RWPE2 (cell line): ENCODE data around the gene KLC1.

Experiments
- ATAC-seq: fragments of 200-7000 bp; cut with Tn5 transposase; 3 replicates; pipeline ENCODE4 v1.9.1; 2021; ENCODE audit warnings: low read depth
- DNase-seq: peaks from one replicate; pipeline ENCODE4 v3.0.0-alpha.2; 2020; ENCODE audit warnings: low spot score
- H3K27ac ChIP-seq: fragments of 450-650 bp; 2 replicates; pipeline ENCODE4 v1.5.1; 2017; ENCODE audit warnings: mild to moderate bottlenecking; ENCODE audit not compliant: poor library complexity, severe bottlenecking
- H3K27me3 ChIP-seq: fragments of 250-450 bp; sonication (Bioruptor Pico); 2 replicates; pipeline ENCODE4 v1.5.1; 2021; ENCODE audit warnings: mild to moderate bottlenecking, moderate library complexity; ENCODE audit not compliant: insufficient read depth, poor library complexity, severe bottlenecking
- H3K36me3 ChIP-seq: fragments of 250-450 bp; sonication (Bioruptor Pico); 2 replicates; pipeline ENCODE4 v1.5.1; 2020; ENCODE audit warnings: low read depth, mild to moderate bottlenecking, moderate library complexity
- H3K4me1 ChIP-seq: fragments of 250-450 bp; sonication (Bioruptor Pico); 2 replicates; pipeline ENCODE4 v1.5.1; 2021; ENCODE audit warnings: mild to moderate bottlenecking, moderate library complexity; ENCODE audit not compliant: insufficient read depth, poor library complexity, severe bottlenecking
- H3K4me3 ChIP-seq: fragments of 250-450 bp; sonication (Bioruptor Pico); 2 replicates; pipeline ENCODE4 v1.5.1; 2021; ENCODE audit warnings: mild to moderate bottlenecking, moderate library complexity; ENCODE audit not compliant: severe bottlenecking
- H3K9me3 ChIP-seq: fragments of 250-450 bp; sonication (Bioruptor Pico); 2 replicates; pipeline ENCODE4 v1.5.1; 2021; ENCODE audit warnings: mild to moderate bottlenecking, moderate library complexity; ENCODE audit not compliant: severe bottlenecking
- CTCF ChIP-seq: fragments of 450-650 bp; IDR thresholded peaks from one replicate; pipeline ENCODE4 v1.5.1; 2017; ENCODE audit warnings: mild to moderate bottlenecking, moderate library complexity; ENCODE audit not compliant: poor library complexity, severe bottlenecking

KLC1 gene

GRCh38 chr14:103729496-103730448, 100.8 kb downstream of the KLC1 start:
- no peak overlapping the region for H3K27ac ChIP-seq
- no peaks in the 10 kb centered on the region for H3K27me3 ChIP-seq
- DNase-seq, result peak; percentile 69
- TF ChIP-seq CTCF, result no peak
- no peak overlapping the region for H3K4me3 ChIP-seq
- no peaks in the 10 kb centered on the region for H3K4me1 ChIP-seq
- H3K36me3 ChIP-seq, result peaks cover 82% of the 10 kb centered on the region
- no peaks in the 10 kb centered on the region for H3K9me3 ChIP-seq
- no peak; the same call in 2 of the 3 replicates for ATAC-seq

- no peak for ATAC-seq
- Histone ChIP-seq H3K27ac (no peak overlapping the region), H3K9me3 (no peaks in the 10 kb centered on the region), H3K4me1 (no peaks in the 10 kb centered on the region), H3K4me3 (no peak overlapping the region), H3K27me3 (no peaks in the 10 kb centered on the region), H3K36me3 (peaks cover 78% of the 10 kb centered on the region)
- TF ChIP-seq CTCF, result no peak
- DNase-seq, result no peak
These were observed 101.6 kb downstream of the KLC1 start for GRCh38 chr14:103730490-103731035.

- no peak for DNase-seq
- Histone ChIP-seq H3K27ac (no peak overlapping the region), H3K27me3 (no peaks in the 10 kb centered on the region), H3K4me1 (no peaks in the 10 kb centered on the region), H3K9me3 (no peaks in the 10 kb centered on the region), H3K4me3 (no peak overlapping the region), H3K36me3 (peaks cover 69% of the 10 kb centered on the region)
- ATAC-seq, result no peak
- no peak for TF ChIP-seq CTCF
These were observed 102.5 kb downstream of the KLC1 start for GRCh38 chr14:103731481-103731880.

GRCh38 chr14:103731916-103732867, 103.2 kb downstream of the KLC1 start:
- TF ChIP-seq CTCF, result no peak
- DNase-seq, result no peak
- no peak for ATAC-seq
- Histone ChIP-seq H3K4me1 (no peaks in the 10 kb centered on the region), H3K27me3 (no peaks in the 10 kb centered on the region), H3K9me3 (no peaks in the 10 kb centered on the region), H3K4me3 (no peak overlapping the region), H3K36me3 (peaks cover 70% of the 10 kb centered on the region), H3K27ac (no peak overlapping the region)
